Muscle layer of duodenum (tissue), 2 donors: ENCODE data around the gene PPOX.

Experiments
- H3K27ac ChIP-seq: one replicate; pipeline ENCODE4 v1.7.0; 2013; ENCODE audit warnings: mild to moderate bottlenecking, low read length
- H3K27me3 ChIP-seq: one replicate; pipeline ENCODE4 v1.7.0; 2013; ENCODE audit warnings: low read depth, mild to moderate bottlenecking, control low read depth, low read length
- H3K36me3 ChIP-seq, 2 donors: one replicate each; pipeline ENCODE4 v1.7.0; 2013; ENCODE audit warnings: low read length in 2 of 2, control low read depth in 1 of 2, mild to moderate bottlenecking in 1 of 2; ENCODE audit not compliant: insufficient read depth in 2 of 2, control insufficient read depth in 1 of 2
- H3K4me1 ChIP-seq, 2 donors: one replicate each; pipeline ENCODE4 v1.7.0; 2013; ENCODE audit warnings: low read length in 2 of 2, mild to moderate bottlenecking in 2 of 2, control low read depth in 1 of 2, moderate library complexity in 1 of 2; ENCODE audit not compliant: insufficient read depth in 2 of 2, control insufficient read depth in 1 of 2
- H3K4me3 ChIP-seq, 2 donors: one replicate each; pipeline ENCODE4 v1.7.0; 2013; ENCODE audit warnings: low read length in 2 of 2, low read depth in 1 of 2, mild to moderate bottlenecking in 1 of 2
- H3K9me3 ChIP-seq, 2 donors: one replicate each; pipeline ENCODE4 v1.7.0; 2013; ENCODE audit warnings: low read length in 2 of 2, control low read depth in 1 of 2, mild to moderate bottlenecking in 1 of 2; ENCODE audit not compliant: control insufficient read depth in 1 of 2
- donor health status: healthy.

Gene PPOX

DNA sequence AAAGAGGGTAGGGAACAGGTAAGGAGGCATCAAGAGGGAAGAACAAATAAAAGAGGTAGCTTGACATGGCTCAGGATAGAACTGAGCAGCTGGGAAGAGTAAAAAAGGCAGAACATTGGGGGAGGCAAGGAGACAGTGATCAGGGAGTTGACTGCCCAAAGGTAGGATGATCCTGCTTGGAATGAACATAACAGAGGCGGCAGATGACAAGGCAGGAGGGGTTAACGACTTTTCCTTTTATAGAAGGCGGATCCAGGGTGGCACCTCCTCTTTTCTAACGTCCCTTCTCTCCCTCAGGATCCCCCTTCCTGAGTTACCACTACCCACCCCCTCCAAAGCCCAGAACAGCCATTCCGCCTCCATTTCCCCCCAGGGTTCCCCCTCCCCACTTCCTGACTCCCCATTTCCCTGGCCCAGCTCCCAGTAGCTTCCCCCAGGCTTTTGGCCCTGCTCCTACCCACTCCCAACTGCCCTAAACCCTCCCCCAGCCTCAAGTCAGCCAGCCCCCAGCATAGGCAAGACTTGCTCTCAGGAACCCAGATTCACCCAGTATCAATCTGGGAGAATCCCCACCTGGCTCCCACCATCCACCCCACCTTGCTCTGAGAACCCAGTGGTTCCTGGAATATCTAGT is 33.4 kb downstream of the PPOX start:
- peaks cover 18 to 51% of the 10 kb centered on the region in 2 donors for H3K4me1 ChIP-seq
- no peaks in the 10 kb centered on the region for H3K9me3 ChIP-seq
- H3K4me3 ChIP-seq: peak overlapping the region in 1 of 2 donors; percentile 17
- no peaks in the 10 kb centered on the region for H3K27me3 ChIP-seq
- H3K27ac ChIP-seq: peak overlapping the region; percentile 95
- peaks cover 8 to 14% of the 10 kb centered on the region in 2 donors for H3K36me3 ChIP-seq

DNA sequence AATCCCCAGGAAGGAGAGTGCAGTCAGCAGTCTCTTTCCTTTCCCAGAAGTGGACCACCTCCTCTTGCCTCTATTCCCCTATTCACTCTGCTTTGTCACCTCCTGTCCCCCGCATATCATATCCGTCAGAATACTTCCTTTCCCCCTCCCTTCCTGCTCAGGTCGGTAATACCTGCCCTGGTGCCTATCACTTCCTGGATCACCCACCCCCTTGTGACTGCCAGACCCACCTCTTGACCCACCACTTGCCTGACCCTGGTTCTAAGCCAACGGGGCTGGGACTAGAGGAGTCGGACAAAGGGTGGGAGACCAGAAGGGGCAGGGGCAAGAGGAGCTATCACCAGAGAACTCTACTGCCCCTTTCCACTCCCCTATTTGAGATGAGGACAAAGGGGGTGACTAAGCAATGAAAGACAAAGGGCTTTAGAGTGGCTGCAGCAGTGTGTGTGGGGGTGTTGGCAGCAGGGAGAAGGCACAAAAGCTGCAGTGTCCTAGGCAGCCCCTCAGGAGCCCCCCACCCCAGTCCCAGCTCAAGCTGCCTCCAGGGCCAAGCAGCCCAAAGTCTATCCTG is 34.3 kb downstream of the PPOX start:
- Histone ChIP-seq H3K27me3 (no peaks in the 10 kb centered on the region), H3K36me3 (peaks cover 5 to 14% of the 10 kb centered on the region in 2 donors), H3K27ac (peak overlapping the region; percentile 95), H3K4me1 (peaks cover 15 to 51% of the 10 kb centered on the region in 2 donors), H3K9me3 (no peaks in the 10 kb centered on the region), H3K4me3 (peak overlapping the region in 1 of 2 donors; percentile 89)

DNA sequence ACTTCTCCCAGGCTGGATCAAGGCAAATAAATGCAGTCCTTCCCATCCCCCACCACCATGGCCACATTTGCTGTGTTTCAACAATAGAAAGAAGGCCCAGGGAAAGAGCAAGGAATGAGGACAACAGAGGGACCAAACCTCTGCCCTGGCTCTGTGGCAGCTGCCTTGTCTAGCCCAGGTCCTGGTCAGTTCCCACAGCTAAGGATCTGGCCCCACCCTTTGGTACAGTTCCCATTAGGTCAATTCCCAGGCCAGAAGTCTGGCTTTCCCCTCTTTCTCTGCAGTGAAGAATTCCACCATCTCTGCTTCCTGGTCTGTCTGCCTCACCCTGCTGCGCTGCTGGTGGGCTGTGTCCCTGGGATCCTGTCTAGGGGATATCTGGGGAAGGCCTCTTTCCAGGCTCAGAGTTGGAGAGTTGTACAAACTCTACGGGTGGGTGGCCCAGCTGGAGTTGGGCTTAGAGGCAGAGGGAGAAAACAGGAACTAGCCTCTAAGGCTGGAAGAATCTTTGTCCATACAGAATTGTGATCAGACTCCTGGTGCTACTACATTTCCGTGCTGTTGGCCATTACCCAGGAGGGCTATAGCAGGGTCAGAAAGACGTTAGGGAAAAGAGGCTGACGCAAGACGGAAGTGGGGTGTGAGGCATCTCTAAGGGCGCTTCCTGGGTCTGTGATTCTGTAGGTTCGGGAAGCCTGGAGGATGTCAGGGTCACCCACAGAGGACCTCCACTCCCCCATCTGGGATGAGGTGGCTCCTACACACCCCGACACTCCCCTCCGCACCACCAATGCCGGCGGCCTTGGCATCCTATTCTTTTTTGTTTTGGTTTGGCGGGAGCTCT is 35.0 kb downstream of the PPOX start:
- H3K4me3 ChIP-seq: peak overlapping the region; percentile 89 to 90
- peaks cover 10 to 18% of the 10 kb centered on the region in 2 donors for H3K36me3 ChIP-seq
- no peaks in the 10 kb centered on the region for H3K9me3 ChIP-seq
- H3K27me3 ChIP-seq: no peaks in the 10 kb centered on the region
- H3K27ac ChIP-seq: peak overlapping the region; percentile 95
- peaks cover 13 to 51% of the 10 kb centered on the region in 2 donors for H3K4me1 ChIP-seq

GRCh38 chr1:161201836-161202712 is 35.8 kb downstream of the PPOX start, which contains the start of gene NDUFS2:
Gene NDUFS2, plus strand, starts transcription at chr1:161202367. Its CDS starts 19 bp downstream, at chr1:161202386.
- peak within 1 kb of the TSS; percentile 89 to 90 for H3K4me3 ChIP-seq
- peaks cover 18 to 27% of the 10 kb centered on the region in 2 donors for H3K36me3 ChIP-seq
- peak within 1 kb of the TSS; percentile 95 for H3K27ac ChIP-seq
- H3K27me3 ChIP-seq: no peaks in the 10 kb centered on the region
- no peaks in the 10 kb centered on the region for H3K9me3 ChIP-seq
- H3K4me1 ChIP-seq: peaks cover 13 to 44% of the 10 kb centered on the region in 2 donors

- no peaks in the 10 kb centered on the region for H3K27me3 ChIP-seq
- peak overlapping the region; percentile 82 for H3K27ac ChIP-seq
- no peak overlapping the region for H3K4me3 ChIP-seq
- peaks cover 48 to 56% of the 10 kb centered on the region in 2 donors for H3K36me3 ChIP-seq
- H3K9me3 ChIP-seq: no peaks in the 10 kb centered on the region
- peaks cover 10 to 16% of the 10 kb centered on the region in 2 donors for H3K4me1 ChIP-seq
Measured at GRCh38 chr1:161206411-161207140, 40.4 kb downstream of the PPOX start.

DNA sequence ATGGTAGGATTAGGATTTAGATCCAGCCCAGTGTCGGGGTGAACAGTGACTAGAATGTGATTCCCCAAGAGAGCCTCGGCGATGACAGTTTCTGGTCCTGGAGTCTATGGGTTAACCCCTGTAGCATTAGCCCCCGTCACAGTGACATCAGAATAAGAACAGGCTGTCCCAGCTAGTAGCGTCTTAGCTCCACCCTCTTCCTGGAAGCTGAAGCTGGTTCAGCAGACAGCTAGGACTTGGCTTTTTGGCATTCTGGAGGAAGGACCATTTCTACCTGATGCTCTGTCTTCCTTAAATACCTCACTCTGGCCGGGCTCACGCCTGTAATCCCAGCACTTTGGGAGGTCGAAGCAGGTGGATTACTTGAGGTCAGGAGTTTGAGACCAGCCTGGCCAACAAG is 40.9 kb downstream of the PPOX start:
- H3K27me3 ChIP-seq: no peaks in the 10 kb centered on the region
- H3K27ac ChIP-seq: peak overlapping the region; percentile 82
- H3K4me1 ChIP-seq: peaks cover 10 to 16% of the 10 kb centered on the region in 2 donors

DNA sequence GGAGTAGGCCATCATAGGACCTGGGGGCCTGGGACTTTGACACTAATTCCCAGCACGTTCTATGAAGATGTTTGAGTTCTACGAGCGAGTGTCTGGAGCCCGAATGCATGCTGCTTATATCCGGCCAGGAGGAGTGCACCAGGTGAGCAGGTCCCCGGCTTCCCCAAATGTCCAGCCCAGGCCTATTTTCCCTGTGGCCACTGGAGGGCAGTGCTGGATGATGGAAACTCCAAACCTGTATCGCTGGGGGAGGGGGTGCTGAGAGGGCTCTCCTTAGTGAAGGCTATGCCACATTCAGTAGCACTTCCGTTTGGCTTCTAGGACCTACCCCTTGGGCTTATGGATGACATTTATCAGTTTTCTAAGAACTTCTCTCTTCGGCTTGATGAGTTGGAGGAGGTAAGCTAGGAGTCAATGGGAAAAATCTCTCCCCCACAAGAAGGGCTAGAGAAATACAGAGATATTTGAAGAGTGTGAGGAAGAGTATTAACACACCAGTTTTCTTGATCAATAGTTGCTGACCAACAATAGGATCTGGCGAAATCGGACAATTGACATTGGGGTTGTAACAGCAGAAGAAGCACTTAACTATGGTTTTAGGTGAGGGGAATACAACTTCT is 43.7 kb downstream of the PPOX start:
- peak overlapping the region in 1 of 2 donors; percentile 16 for H3K4me3 ChIP-seq
- H3K27me3 ChIP-seq: no peaks in the 10 kb centered on the region
- peak overlapping the region; percentile 42 for H3K27ac ChIP-seq
- peaks cover 70 to 78% of the 10 kb centered on the region in 2 donors for H3K36me3 ChIP-seq
- H3K4me1 ChIP-seq: peaks cover 4 to 10% of the 10 kb centered on the region in 2 donors
- no peaks in the 10 kb centered on the region for H3K9me3 ChIP-seq

More for the DNA sequence above, 40.9 kb downstream of the PPOX start:
- no peaks in the 10 kb centered on the region for H3K9me3 ChIP-seq
- H3K36me3 ChIP-seq: peaks cover 54 to 62% of the 10 kb centered on the region in 2 donors
- no peak overlapping the region for H3K4me3 ChIP-seq

DNA sequence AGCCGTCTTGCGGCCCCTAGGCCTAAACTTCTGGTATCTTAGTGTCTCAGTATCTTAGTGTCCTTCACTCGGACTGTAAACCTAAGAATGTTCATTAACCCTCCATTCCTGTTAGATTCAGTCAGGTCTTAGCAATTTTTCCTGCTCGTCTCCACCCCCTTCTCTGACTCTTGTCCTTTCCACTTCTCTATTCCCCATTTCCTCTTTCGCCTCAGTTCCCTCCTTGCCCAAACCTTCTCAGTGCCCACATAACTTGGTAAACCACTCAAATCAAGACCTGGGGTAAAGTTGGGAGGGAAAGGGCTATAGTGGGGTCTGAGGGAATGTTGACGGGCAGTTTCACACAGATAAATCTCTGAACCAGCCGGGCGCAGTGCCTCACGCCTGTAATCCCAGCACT is 48.1 kb downstream of the PPOX start:
- peaks cover 42 to 53% of the 10 kb centered on the region in 2 donors for H3K36me3 ChIP-seq
- no peak overlapping the region for H3K27ac ChIP-seq
- H3K4me1 ChIP-seq: peaks cover 4 to 10% of the 10 kb centered on the region in 2 donors
- H3K27me3 ChIP-seq: no peaks in the 10 kb centered on the region
- H3K4me3 ChIP-seq: no peak overlapping the region
- no peaks in the 10 kb centered on the region for H3K9me3 ChIP-seq

- Histone ChIP-seq H3K36me3 (peaks cover 35 to 48% of the 10 kb centered on the region in 2 donors), H3K9me3 (no peaks in the 10 kb centered on the region), H3K4me1 (peaks cover 1 to 4% of the 10 kb centered on the region in 2 donors), H3K4me3 (peak within 1 kb of the TSS; percentile 12 to 24), H3K27me3 (no peaks in the 10 kb centered on the region), H3K27ac (peak within 1 kb of the TSS; percentile 10)
Measured at GRCh38 chr1:161215076-161215475, 48.9 kb downstream of the PPOX start, which contains the start of gene FCER1G. Gene FCER1G, plus strand, starts transcription at chr1:161215295. Its CDS starts 27 bp downstream, at chr1:161215322.
